NK-92 treated with Interleukin-12 subunit alpha and Interleukin-12 subunit beta, amount 100 ng/mL, for 24 hours (cell line): ENCODE measurements around the gene ZNF587B.
"Not testable (repeated sequence)": the region's sequence is repeated elsewhere in the genome, so short reads cannot be mapped to it uniquely, and the experiment has no call there.

Experiments used
- DNase-seq: peaks from one replicate; lab custom pipeline; 2025; lab: John Stamatoyannopoulos, UW

The ZNF587B gene

GRCh38 chr19:57870225-57870624 lies 40.1 kb downstream of the ZNF587B start:
- DNase-seq: no peak

- no peak for DNase-seq
Observed at GRCh38 chr19:57872450-57872849, 42.4 kb downstream of the ZNF587B start.

- not testable (repeated sequence) for DNase-seq
Observed at GRCh38 chr19:57873883-57874799, 44.0 kb downstream of the ZNF587B start.

- DNase-seq: no peak
Observed at GRCh38 chr19:57886046-57886445, 55.9 kb downstream of the ZNF587B start.

- no peak for DNase-seq
Observed at GRCh38 chr19:57887195-57887941, 57.3 kb downstream of the ZNF587B start.

GRCh38 chr19:57888107-57888559 lies 58.0 kb downstream of the ZNF587B start:
- no peak for DNase-seq

- no peak for DNase-seq
Observed at GRCh38 chr19:57888560-57889231, 58.6 kb downstream of the ZNF587B start, which contains the start of gene ZNF814. TSS of gene ZNF814 (minus strand) at chr19:57889037. CDS start at chr19:57888802, 235 bp downstream.

- not testable (repeated sequence) for DNase-seq
Observed at GRCh38 chr19:57890706-57891105, 60.6 kb downstream of the ZNF587B start.
